Measurements from ENCODE around the gene CCL17.

GRCh38 chr16:57411362-57411976 lies 6.9 kb downstream of the CCL17 start:
- no peak for TF ChIP-seq CTCF (IDR thresholded peaks at IDR 0.05; ENCODE audit: low read depth, low read length, poor library complexity, severe bottlenecking)
- TF ChIP-seq EZH2phosphoT487 (IDR thresholded peaks at IDR 0.05; ENCODE audit: borderline replicate concordance, low read length) = no peak
